ENCODE data around the gene CBR1.

Gene CBR1

GRCh38 chr21:36120304-36120888, 50.6 kb downstream of the CBR1 start:
- DNase-seq = no peak

All from NCI-H748 treated with DMSO at 0.1 percent for 48 hours (cell line).